Endodermal cell (in vitro differentiated cells): ENCODE results near the gene BCL11A. TPM values are rescaled to one million over a fixed set of nuclear protein-coding genes. Genes with fewer than 3 reads are reported as not detected.
A peak's percentile ranks its signal among the peaks of the same experiment; 100 is the strongest.

ENCODE experiments used
- DNase-seq: peaks from one replicate; pipeline ENCODE4 v3.0.0-alpha.2; 2017
- H3K27ac ChIP-seq: 2 replicates; pipeline ENCODE4 v1.5.1; 2013; ENCODE audit warnings: mild to moderate bottlenecking, low read depth, low read length, moderate library complexity
- H3K27me3 ChIP-seq: 2 replicates; pipeline ENCODE4 v1.6.1; 2013; ENCODE audit warnings: mild to moderate bottlenecking, low read length, moderate library complexity; ENCODE audit not compliant: insufficient read depth, control insufficient read depth, poor library complexity, severe bottlenecking
- H3K36me3 ChIP-seq: 2 replicates; pipeline ENCODE4 v1.7.0; 2013; ENCODE audit warnings: mild to moderate bottlenecking, low read length, moderate library complexity; ENCODE audit not compliant: control insufficient read depth, insufficient read depth
- H3K4me1 ChIP-seq: one replicate; pipeline ENCODE4 v1.7.0; 2013; ENCODE audit warnings: low read length; ENCODE audit not compliant: control insufficient read depth, insufficient read depth
- H3K4me3 ChIP-seq: 2 replicates; pipeline ENCODE4 v1.5.1; 2013; ENCODE audit warnings: mild to moderate bottlenecking, low read length, moderate library complexity
- H3K9ac ChIP-seq: 2 replicates; pipeline ENCODE4 v1.6.1; 2013; ENCODE audit warnings: mild to moderate bottlenecking, low read length, moderate library complexity; ENCODE audit not compliant: poor library complexity, severe bottlenecking; ENCODE audit errors: extremely low read depth
- H3K9me3 ChIP-seq: 2 replicates; pipeline ENCODE4 v1.6.1; 2013; ENCODE audit warnings: mild to moderate bottlenecking, low read length, moderate library complexity; ENCODE audit not compliant: control insufficient read depth
- H3K27ac Mint-ChIP-seq: 2 replicates; pipeline ENCODE4 v1.8.0; 2020; ENCODE audit warnings: mixed read lengths
- H3K27me3 Mint-ChIP-seq: 2 replicates; pipeline ENCODE4 v1.8.0; 2021; ENCODE audit warnings: mild to moderate bottlenecking, mixed read lengths; ENCODE audit not compliant: insufficient read depth
- H3K36me3 Mint-ChIP-seq: 2 replicates; pipeline ENCODE4 v1.8.0; 2020; ENCODE audit warnings: low read depth, mixed read lengths
- H3K4me1 Mint-ChIP-seq: 2 replicates; pipeline ENCODE4 v1.8.0; 2020; ENCODE audit warnings: mixed read lengths
- H3K4me3 Mint-ChIP-seq: 2 replicates; pipeline ENCODE4 v1.8.0; 2020; ENCODE audit warnings: mild to moderate bottlenecking, moderate library complexity, mixed read lengths
- H3K9me3 Mint-ChIP-seq: 2 replicates; pipeline ENCODE4 v1.8.0; 2020; ENCODE audit warnings: mild to moderate bottlenecking, mixed read lengths
- WGBS, 2 experiments: methylation state at CpG; one replicate each; pipeline versions ENCODE4 v1.1.5 to v1.1.7; 2013; ENCODE audit warnings: missing lambda C conversion rate in 2 of 2, mixed read lengths in 1 of 2; ENCODE audit not compliant: insufficient coverage in 1 of 2, insufficient read length in 1 of 2; 5-methylcytosine and 5-hydroxymethylcytosine counted together
- total RNA-seq, 2 donors: library from RNA; stranded (reverse); fragmentation: NEBNext Ultra II Directional in 1 of 2; extraction: Animal tissue kit (Norgen Biotek cat#: 25700) in 1 of 2; gene quantifications; 2 replicates in 1 of 2; 3 replicates in 1 of 2; pipeline ENCODE4 v1.2.1, GENCODE V29; 2021
- TF ChIP-seq, protein P1 (sequence below): fragments of 200-600 bp; sonication (generic); conservative IDR thresholded peaks from 2 replicates; pipeline ENCODE4 v1.5.0; 2021; ENCODE audit warnings: antibody characterized with exemption, mild to moderate bottlenecking

The BCL11A gene
- total RNA-seq, 2 donors from 2014 or later = 14.7 to 16.3 TPM

GRCh38 chr2:60520151-60520876 is 33.1 kb downstream of the BCL11A start:
- H3K9me3 Mint-ChIP-seq = no peaks in the 10 kb centered on the region
- DNase-seq = peak; percentile 76
- H3K36me3 Mint-ChIP-seq = no peaks in the 10 kb centered on the region
- Histone ChIP-seq H3K9me3 (no peaks in the 10 kb centered on the region), H3K36me3 (no peaks in the 10 kb centered on the region), H3K9ac (no peak overlapping the region), H3K27ac (peak overlapping the region; percentile 49), H3K4me1 (peaks cover 6% of the 10 kb centered on the region), H3K4me3 (no peak overlapping the region), H3K27me3 (peaks cover 5% of the 10 kb centered on the region)
- TF ChIP-seq, protein P1, sequence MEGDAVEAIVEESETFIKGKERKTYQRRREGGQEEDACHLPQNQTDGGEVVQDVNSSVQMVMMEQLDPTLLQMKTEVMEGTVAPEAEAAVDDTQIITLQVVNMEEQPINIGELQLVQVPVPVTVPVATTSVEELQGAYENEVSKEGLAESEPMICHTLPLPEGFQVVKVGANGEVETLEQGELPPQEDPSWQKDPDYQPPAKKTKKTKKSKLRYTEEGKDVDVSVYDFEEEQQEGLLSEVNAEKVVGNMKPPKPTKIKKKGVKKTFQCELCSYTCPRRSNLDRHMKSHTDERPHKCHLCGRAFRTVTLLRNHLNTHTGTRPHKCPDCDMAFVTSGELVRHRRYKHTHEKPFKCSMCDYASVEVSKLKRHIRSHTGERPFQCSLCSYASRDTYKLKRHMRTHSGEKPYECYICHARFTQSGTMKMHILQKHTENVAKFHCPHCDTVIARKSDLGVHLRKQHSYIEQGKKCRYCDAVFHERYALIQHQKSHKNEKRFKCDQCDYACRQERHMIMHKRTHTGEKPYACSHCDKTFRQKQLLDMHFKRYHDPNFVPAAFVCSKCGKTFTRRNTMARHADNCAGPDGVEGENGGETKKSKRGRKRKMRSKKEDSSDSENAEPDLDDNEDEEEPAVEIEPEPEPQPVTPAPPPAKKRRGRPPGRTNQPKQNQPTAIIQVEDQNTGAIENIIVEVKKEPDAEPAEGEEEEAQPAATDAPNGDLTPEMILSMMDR = no peak
- peaks cover 2% of the 10 kb centered on the region for H3K27me3 Mint-ChIP-seq
- peaks cover 24% of the 10 kb centered on the region for H3K4me1 Mint-ChIP-seq
- WGBS, 2 experiments = 60 to 62% methylated on average over 2 to 8 of the region's 8 CpGs
- no peak overlapping the region for H3K4me3 Mint-ChIP-seq
- no peak overlapping the region for H3K27ac Mint-ChIP-seq

- Histone ChIP-seq H3K27me3 (peaks cover 5% of the 10 kb centered on the region), H3K27ac (no peak overlapping the region), H3K9me3 (no peaks in the 10 kb centered on the region), H3K4me1 (peaks cover 11% of the 10 kb centered on the region), H3K36me3 (no peaks in the 10 kb centered on the region), H3K4me3 (no peak overlapping the region), H3K9ac (no peak overlapping the region)
- Mint-ChIP-seq H3K27me3 (peaks cover 2% of the 10 kb centered on the region), H3K36me3 (no peaks in the 10 kb centered on the region), H3K27ac (no peak overlapping the region), H3K4me3 (no peak overlapping the region), H3K9me3 (no peaks in the 10 kb centered on the region), H3K4me1 (peaks cover 29% of the 10 kb centered on the region)
- 70 to 75% methylated on average over 6 to 7 of the region's 7 CpGs for WGBS, 2 experiments
- DNase-seq = peak; percentile 61
- TF ChIP-seq, protein P1 = no peak
These were observed 34.1 kb downstream of the BCL11A start for GRCh38 chr2:60519231-60519863.

DNA sequence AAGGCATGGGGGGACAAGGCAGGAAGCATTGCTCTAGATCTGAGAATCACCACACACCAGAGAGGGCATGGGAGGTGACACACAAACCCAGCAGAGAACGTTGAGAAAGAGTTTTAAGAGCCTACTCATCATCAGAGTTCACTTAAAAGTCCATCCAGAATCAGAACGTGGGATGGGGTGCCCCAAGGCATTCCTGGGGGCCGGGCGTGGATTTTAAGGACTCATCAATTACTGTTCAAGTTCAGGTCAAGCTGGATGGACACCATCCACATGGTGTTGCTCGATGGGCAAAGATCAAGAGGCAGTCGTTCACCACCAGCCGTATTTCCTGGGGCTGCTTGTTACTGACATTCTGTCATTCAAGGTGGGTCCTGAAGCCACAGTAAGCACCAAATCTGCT is 34.9 kb downstream of the BCL11A start:
- H3K27me3 Mint-ChIP-seq = peaks cover 4% of the 10 kb centered on the region
- H3K36me3 ChIP-seq = no peaks in the 10 kb centered on the region
- no peaks in the 10 kb centered on the region for H3K36me3 Mint-ChIP-seq
- 94 to 96% methylated on average over 7 of the region's 7 CpGs for WGBS, 2 experiments
- H3K4me3 Mint-ChIP-seq = no peak overlapping the region
- peak; percentile 26 for DNase-seq
- H3K9ac ChIP-seq = no peak overlapping the region
- H3K9me3 Mint-ChIP-seq = no peaks in the 10 kb centered on the region
- H3K4me1 ChIP-seq = peaks cover 17% of the 10 kb centered on the region
- TF ChIP-seq, protein P1 = no peak
- no peaks in the 10 kb centered on the region for H3K9me3 ChIP-seq
- H3K27ac Mint-ChIP-seq = no peak overlapping the region
- peaks cover 27% of the 10 kb centered on the region for H3K4me1 Mint-ChIP-seq
- no peak overlapping the region for H3K27ac ChIP-seq
- H3K27me3 ChIP-seq = peaks cover 11% of the 10 kb centered on the region
- no peak overlapping the region for H3K4me3 ChIP-seq
